ENCODE measurements around the gene SAMMSON. TPM values are rescaled to one million over a fixed set of nuclear protein-coding genes. Genes with fewer than 3 reads are reported as not detected.

SAMMSON gene
- not detected in 2 replicates for total RNA-seq (2014; rRNA removed; shearing (Covaris generic))

GRCh38 chr3:69999140-70000027 is at the start of gene SAMMSON:
Gene SAMMSON, plus strand, starts transcription at chr3:69999733.
- peak; percentile 64 for DNase-seq (ENCODE audit: low read depth)

- DNase-seq (ENCODE audit: low read depth), result no peak
These were observed 47.9 kb upstream of the SAMMSON start for GRCh38 chr3:69951616-69952015.

- DNase-seq (ENCODE audit: low read depth), result peak; percentile 24
These were observed 40.0 kb upstream of the SAMMSON start for GRCh38 chr3:69959581-69959980.

GRCh38 chr3:69961706-69962439 is 37.7 kb upstream of the SAMMSON start:
- DNase-seq (ENCODE audit: low read depth), result no peak

GRCh38 chr3:69963643-69964042 is 35.9 kb upstream of the SAMMSON start:
- no peak for DNase-seq (ENCODE audit: low read depth)

- DNase-seq (ENCODE audit: low read depth), result no peak
These were observed 32.4 kb upstream of the SAMMSON start for GRCh38 chr3:69967156-69967555.

GRCh38 chr3:69970827-69971226 is 28.7 kb upstream of the SAMMSON start:
- no peak for DNase-seq (ENCODE audit: low read depth)

GRCh38 chr3:69972672-69973071 is 26.9 kb upstream of the SAMMSON start:
- DNase-seq (ENCODE audit: low read depth), result peak; percentile 4

GRCh38 chr3:69976021-69976420 is 23.5 kb upstream of the SAMMSON start:
- no peak for DNase-seq (ENCODE audit: low read depth)

GRCh38 chr3:69983546-69984265 is 15.8 kb upstream of the SAMMSON start:
- no peak for DNase-seq (ENCODE audit: low read depth)

- DNase-seq (ENCODE audit: low read depth), result no peak
These were observed 14.3 kb upstream of the SAMMSON start for GRCh38 chr3:69985266-69985665.

GRCh38 chr3:69986419-69986818 is 13.1 kb upstream of the SAMMSON start:
- DNase-seq (ENCODE audit: low read depth), result no peak

GRCh38 chr3:69987833-69988232 is 11.7 kb upstream of the SAMMSON start:
- DNase-seq (ENCODE audit: low read depth), result no peak

- DNase-seq (ENCODE audit: low read depth), result no peak
These were observed 5.8 kb upstream of the SAMMSON start for GRCh38 chr3:69993757-69994156.

- DNase-seq (ENCODE audit: low read depth), result no peak
These were observed 4.6 kb upstream of the SAMMSON start for GRCh38 chr3:69994919-69995318.

- DNase-seq (ENCODE audit: low read depth), result peak; percentile 7
These were observed 1.8 kb upstream of the SAMMSON start for GRCh38 chr3:69997631-69998307.

GRCh38 chr3:69998759-69999139 is 784 bp upstream of the SAMMSON start:
- peak; percentile 7 for DNase-seq (ENCODE audit: low read depth)

GRCh38 chr3:70000028-70000410 is 486 bp downstream of the SAMMSON start:
- no peak for DNase-seq (ENCODE audit: low read depth)

- DNase-seq (ENCODE audit: low read depth), result peak; percentile 14
These were observed 1.1 kb downstream of the SAMMSON start for GRCh38 chr3:70000563-70001081.

- no peak for DNase-seq (ENCODE audit: low read depth)
These were observed 3.6 kb downstream of the SAMMSON start for GRCh38 chr3:70003119-70003518.

- DNase-seq (ENCODE audit: low read depth), result no peak
These were observed 6.6 kb downstream of the SAMMSON start for GRCh38 chr3:70006089-70006488.
